ENCODE results near the gene TMPRSS13.

Gene TMPRSS13

DNA sequence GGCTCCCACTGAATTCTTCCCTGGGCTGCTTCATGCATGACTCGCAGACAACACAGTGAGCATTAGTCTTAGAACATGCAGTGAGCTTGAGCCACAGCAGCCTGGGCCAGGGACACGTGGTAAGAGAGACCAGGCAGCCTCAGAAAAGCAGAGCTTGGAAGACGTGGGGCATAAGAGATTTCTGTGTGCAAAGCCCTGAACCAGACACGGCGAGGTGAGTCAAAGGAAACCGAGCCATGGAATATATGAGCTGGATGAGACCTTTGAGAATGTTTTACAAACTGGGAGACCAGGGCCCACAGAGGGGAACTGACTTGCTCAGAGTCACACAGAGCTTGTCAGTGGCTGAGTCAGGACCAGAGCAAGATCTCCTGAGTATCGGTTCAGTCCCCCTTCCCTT is 44.2 kb downstream of the TMPRSS13 start:
- DNase-seq = no peak

DNA sequence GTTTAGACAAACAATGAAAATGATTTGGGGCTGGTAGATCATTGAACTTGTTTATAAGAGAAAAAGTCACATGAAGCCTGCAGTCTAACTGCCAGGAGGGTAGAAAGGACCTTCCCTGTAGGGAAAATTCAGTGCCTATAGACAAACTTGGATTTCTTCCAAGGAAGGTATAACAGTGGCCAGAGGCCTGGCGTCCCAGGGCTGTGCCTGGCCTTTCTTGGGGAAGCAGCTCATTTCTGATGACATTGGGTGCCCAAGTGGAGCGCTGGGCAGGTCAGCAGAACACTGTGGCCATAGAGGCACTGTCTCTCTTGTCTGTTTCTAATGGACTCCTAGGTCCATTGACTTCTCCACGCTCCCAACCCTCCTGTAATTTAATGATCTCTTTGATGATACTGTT is 46.1 kb downstream of the TMPRSS13 start:
- no peak for DNase-seq

DNA sequence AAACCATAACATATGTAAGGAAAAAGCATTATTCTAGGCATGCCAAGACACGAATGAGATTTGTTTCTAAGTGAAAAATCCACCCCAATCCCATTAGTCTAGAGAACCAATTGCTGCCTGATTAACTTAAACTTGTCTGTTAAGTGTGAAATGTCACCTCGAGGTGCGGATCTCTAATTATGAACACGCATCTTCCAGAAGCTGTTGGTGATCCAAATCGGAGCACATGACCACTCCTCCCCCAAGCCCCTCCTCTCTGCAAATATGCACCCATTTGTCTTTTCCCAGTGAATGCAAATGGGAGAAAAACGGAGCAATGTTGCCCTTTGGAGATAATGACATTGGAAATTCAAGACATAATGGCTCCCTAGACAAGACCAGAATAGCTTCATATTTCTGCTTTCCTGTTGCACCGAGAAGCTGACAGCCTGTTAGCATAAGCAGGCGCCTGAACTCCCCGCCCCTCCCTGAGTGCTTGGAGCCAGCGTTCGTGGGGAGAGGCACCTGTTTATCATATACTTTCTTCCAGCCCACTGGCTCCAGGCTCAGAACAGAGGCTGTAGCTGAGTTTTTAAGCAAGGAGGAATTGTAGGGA is 46.8 kb downstream of the TMPRSS13 start:
- no peak for DNase-seq

DNA sequence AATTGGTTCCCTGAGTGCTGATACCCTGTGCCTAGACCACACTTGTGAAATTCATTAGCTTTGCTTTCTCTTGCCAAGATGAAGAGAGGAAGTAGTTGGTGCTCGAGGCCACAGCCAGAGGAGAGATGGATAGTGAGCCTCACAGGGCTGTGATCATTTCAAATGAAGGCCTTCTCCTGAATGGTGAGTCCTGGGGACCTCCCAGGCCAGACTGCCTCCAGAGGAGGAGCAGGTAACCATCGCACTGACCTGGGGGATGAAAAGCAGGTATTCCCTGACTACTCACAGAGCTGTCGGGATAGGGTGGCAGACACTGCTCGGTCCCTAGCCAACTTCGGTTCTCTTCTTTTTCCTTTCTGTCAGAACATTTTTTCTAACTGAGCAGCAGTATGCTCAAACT is 48.0 kb downstream of the TMPRSS13 start:
- no peak for DNase-seq

DNA sequence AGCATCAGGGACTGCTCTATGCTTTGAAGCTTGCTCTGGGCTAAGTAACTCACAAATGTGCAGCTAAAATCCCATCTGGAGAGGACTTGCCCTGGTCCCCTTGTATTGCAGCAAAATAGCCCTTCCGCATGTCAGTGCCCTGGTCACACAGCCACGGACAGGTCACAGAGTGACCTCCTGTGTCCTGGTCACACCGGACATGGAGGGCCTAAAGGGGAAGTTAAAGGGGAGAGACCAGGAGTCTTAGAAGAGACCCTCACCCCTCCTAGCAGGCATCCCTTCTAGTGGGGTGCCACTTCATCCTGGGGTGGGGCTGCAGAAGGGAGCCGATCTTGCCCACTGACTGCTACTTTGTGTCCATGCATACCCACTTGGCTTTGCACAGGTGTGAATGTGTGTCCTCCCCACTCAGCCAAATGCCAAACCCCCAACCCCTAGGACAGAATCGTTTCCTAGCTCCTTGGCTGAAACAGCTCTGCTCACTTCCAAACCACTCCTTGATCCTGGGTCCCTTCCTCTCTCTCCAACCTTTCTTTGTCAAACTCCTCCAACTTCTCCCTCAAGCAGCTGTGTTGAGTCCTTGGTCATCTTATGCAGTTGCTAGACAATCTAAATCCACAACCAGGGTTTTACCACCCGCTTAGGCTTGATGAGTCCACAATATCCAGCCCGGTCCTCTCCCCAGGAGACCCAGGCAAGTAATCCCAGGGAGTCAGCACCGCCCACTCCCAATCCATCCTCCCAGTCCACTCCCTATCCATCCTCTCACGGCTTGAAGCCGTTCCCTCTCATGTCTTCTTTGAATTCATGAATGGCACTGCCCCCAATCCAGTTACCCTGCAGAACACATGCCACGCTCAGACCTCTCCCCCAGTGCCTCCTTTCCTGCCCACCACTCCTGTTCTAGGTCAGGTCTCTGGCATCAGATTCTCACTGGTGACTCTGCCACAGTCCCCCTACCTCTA is 49.4 kb downstream of the TMPRSS13 start:
- DNase-seq = no peak

DNA sequence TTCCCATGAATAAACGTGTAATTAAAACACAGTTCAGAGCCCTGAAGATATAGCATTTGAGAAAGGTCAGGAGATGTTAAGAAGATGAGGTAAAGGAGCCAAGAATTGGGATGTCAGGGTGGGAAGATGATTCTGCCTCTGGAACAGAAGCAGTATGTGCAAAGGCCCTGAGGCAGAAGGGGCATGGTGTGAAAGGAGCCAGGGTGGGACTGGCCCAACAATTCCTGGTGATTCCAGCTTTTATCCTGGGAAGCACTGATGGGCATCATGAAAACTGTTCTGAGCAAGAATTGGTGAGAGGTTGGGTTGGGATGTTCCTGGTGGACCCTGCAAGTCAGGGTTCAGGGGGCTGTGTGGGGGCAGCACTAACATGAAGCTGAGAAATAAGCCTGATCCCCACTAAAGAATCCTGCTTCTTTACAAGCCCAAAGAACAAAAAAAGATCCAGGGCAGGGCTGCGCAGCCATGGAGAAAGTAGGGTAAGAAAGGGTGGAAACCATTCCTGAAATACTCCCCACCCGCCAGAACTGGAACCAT is 50.2 kb downstream of the TMPRSS13 start:
- no peak for DNase-seq

DNA sequence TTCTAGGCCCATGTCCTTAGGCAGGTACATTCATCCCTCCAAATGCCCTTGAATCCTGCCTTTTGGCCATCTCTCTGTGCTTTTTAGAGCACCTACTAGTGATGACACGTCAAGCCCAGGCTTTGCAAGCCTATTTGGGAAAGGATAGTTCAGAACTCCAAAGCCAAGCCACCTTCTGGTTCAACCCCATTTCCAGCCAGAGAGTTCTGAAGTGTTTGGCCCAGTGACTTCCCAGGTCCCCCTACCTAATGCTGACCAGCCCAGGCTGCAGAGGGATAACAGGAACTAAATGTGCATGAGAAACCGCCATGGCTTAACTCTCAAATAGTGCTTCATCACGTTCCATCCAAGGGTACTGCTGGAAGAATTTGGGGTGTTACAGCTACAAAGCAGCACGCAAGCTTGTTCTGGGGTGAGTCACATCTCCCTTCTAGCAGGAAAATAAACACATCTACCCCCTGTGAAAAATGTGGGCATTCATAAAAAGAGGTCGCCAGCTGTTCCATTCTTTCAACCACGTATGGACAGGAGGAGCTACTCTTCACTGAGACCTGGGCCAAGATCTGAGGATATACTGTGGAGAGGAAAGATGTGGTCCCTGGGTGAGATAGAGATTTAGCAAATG is 50.8 kb downstream of the TMPRSS13 start:
- no peak for DNase-seq

DNA sequence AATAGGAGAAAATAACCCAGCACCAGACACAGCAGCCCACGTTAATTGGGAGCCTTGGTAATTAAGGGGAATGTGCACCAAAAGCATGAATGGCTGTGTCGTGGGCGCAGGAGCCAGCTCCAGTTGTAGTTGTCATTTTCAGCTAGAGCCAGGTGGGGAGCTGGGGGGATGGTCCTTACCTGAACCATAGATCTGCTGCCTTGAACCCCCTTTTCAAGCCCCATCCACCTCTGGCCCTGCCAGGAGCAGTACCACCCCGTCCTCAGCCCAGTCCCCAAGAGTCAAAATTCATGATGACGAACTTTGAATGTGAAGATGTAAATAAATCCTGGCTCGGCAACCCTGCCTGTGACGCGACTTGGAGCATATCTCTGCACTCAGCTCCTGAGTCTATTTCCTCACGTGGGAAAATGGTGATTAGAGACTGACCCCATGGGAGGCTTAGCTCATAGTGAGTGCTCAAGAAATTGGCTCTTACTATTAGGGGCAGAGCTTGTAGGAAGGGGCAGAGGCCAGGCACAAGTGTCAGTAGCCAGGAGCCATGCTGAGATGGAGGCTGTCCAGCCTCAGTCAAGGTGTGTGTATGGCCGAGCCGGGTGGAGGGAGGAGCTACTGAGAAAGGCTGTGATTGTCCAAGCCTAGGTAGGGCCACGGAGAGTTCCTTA is 52.0 kb downstream of the TMPRSS13 start:
- no peak for DNase-seq

DNA sequence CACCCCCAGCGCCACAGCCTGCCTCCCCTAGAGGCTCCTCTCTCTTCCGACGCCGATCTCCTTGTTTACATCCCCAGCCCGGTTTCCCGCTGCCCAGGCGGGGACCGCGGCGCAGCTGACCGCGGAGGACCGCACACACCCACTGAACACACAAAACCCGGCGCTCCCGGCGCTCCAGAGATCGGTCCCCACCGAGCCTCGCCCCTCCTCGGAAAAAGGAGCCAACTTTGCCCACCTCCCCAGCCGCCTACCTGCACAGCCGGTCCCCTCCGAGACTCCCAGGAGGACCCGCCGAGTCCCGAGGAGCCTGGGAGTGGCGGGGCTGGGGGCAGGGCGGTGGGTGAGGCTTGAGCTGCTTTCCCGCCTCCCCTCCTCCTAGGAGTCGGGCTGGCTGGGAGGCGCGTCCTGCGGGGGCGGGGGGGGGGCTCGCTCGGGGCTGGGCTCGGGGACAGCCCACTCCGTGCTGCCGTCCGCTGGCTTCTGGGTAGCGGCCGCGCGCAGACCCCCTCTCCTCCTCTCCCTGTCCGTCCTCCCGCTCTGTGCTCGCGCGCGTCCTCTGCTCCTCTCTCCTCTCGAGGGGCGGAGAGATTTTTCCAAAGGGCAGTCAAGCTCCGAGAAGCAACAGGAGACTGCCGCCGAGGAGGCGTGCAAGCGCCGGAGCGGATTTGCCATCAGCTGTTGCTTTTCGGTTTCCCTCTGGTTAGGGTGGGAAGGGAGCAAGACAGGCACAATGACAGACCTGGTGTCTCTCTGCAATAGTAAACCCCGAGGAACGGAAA is 52.7 kb downstream of the TMPRSS13 start, which contains the start of gene FXYD6:
Gene FXYD6 (minus strand): TSS at position 318 of the 779 bp plus-strand sequence. CDS start 33,882 bp downstream, outside the sequence.
- DNase-seq = no peak

DNA sequence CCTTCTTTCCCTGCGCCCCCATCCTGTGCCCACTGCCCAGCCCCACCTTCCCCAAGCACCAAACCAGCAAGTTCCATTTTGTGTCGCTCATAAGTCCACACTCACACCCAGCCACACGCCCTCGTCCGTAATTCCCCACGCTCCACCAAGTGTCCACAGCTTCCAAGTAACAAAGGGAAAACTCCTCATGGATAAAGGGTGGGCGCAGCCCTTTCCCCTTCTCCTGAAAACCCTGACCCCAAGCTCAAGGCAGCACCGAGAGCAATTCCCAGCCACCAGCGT is 53.2 kb downstream of the TMPRSS13 start:
- no peak for DNase-seq

DNA sequence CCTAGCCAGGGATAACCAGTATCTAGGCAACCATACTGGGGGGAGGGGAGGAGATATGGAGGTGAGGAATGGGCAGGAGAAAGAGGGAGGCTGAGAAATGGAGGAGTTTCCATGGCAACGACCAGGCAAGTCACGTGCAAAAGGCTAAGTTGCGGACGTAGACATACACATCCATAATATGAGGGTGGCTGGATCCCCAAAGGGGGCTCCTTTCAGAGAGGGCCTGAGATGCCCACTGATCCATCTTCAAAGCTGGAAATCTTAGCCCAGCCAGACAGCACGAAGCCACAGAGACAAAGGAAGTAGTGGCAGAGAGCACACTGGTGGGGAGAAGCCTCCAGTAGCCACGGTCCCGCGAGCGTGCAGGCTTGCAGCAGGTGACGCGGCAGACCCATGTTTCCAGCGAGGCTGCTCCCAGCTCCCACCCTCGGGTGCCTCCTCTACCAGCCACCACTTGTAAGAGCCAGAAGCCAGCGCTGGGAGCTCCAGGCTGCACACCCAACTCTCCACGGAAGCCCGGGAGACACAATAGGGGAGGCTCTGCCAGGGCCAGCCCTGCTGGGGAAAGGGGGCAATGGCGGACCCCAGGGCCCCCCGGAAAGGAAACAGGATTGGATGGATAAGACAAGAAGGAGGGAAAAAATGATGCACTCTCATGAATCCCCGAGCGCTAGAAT is 53.7 kb downstream of the TMPRSS13 start:
- no peak for DNase-seq

DNA sequence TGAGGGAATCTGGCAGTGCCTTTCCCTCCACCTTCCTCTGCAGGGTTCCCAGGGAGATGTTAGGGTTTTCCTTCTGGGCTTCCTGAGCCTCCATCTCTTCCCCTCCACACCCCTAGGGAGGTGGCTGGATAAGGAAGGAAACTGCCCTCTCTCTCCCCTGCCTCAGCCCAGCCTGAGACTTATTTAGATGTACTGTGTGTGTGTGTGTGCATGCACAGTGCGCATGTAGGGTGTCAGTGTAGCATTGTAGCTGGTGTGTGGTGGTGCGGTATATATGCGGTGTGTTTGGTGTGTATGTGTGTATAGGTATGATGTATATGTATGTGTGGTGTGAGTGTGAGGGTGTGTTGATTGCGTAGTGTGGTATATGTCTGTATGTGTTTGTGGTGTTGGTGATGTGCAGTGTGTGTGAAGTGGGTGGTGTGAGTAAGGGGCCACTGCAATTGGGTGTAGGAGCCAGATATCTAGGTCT is 54.3 kb downstream of the TMPRSS13 start:
- no peak for DNase-seq

DNA sequence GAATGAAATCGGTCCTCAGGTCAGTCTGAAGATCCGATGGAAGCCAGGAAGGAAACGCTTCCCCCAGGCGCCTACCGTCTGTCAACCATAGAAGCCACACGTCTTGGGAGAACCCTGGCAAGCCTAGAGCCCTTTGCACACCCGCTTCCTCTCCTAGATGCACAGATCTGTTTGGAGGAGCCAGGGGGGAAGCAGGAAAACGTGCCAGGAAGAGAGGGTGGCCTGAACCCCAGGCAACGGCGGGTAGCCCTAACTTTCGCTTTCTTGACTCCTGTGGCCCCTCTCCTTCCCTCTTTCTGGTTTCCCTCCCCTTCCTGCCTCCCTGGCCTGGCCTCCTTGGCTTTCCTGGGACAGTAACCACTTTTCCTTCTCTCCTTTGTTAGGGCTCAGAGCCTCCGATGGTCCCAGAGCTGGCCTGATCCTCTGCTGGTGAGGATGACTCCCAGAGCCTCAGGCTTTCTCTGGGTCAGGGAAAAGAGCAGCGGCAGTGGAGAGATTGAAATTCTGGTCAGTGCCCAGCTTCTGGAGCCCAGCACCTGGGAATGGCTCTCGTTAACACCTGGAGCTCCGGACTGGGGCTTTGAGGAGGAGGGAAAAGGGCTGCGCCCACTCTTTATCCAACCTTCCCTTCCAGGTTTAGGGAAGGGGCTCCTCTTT is 54.8 kb downstream of the TMPRSS13 start:
- DNase-seq = no peak

DNA sequence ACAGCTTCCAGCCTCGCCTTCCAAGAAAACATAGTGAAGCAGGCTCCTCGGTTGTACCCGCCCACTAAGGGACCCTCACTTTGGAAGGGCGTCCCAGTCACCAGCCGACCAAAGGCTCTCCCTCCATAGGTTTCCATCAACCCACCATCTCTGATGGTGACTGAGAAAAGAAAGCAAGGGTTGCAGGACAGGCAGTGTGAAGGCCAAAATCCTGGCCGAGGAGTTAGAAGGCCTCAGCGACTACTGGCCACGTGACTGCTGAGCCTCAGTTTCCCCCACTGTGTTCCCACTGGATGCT is 55.4 kb downstream of the TMPRSS13 start:
- no peak for DNase-seq

DNA sequence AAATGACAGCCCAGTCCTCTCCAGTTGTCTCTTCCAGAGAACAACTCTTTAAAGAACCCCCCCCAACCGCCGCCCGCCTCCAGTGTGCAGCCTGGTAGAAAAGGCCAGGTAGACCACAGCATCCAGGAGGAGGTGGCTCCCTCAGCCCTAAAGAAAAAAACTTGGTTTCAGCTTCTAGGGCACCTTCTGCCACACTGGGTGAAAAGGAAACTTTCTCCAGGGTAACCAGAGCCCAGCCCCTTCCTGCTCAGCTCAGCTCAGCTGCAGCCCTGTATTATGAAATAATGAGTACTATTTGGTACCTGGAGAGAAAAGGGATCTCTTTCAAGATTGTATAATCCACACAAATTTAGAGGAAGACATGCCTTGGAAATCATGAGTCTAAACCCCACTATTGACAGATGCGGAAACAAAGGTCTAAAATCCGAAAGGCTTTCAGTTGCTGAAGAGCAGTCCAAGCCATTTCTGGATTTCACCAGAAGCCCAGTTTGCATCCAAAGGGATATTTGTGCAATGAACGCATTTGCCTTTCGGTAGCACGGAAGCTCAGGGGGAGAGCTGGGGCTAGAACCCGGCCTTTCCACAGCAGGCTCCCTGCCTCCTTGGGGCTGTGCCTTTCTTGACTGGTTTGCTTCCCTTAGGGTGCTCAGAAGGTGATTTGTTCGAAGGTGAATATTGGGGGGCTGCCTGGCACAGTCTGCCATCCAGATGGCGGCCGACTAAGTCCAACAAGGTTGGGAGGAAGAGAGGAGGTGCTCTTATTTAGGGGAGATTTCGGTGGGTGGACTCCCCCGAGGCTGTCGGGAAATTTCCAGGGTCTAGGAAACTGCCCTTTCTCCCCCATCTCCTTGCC is 56.0 kb downstream of the TMPRSS13 start:
- no peak for DNase-seq

DNA sequence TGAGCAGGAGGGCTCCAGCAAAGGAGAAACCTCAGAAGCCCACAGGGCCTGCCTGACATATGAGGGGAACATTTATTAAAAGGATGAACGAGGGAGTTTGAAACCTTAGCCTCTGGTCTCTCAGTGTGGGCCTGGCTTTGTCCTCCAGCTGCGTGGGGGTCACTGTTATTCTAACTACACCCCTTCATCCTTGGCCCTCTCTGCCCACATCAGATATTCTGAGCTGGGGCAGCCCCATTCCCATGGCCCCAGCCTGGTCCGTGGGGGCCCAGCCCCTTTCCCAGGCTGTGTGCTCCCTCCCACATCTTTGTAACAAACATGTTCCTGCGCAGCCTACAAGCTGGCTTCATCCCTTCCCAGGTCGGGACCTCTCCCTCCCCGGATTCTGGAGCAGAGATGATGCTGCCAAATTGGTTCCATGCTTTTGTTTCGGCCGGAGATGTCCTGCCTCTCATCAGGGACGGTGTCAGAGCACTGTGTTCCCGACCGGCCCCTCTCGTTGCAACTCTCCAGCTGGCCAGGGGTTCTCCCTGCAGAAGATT is 56.7 kb downstream of the TMPRSS13 start:
- DNase-seq = no peak

DNA sequence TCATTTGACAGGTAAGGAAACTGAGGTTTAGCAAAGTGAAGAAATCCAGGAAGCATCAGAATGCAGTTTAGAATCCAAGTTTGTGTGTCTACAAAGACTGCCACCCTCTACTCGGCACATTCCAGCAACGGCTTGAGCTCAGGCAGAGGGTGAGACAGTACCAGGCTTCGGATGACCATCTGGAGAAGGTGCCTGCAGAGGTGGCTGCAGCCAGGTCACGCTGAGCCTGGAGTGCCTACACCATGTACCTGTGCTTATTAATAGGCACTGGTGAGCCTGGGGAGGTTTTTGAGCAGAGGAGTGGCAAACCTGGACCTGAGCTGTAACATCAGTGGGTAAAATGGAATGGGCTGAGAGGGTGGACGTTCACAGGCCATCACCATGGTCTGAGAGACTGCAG is 57.4 kb downstream of the TMPRSS13 start:
- DNase-seq = no peak

DNA sequence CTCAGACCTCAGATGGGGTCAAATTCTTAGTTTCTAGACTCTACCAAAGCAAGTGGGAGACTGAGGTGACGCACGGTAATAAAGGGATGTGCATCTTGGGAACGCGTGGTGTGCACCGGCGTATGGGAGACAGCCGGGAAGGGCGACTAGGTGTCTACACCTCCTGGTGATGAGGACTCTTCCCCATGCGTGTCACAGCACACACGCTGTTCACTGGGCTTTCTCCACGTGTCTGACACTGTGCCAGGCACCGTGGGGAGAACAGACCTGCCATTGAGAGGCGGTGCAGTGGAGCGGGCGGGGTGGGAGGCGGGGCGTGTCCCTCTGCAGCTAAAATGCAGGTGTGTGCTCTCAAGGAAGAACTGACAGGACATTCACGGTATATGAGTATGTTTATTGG is 58.0 kb downstream of the TMPRSS13 start:
- no peak for DNase-seq

DNA sequence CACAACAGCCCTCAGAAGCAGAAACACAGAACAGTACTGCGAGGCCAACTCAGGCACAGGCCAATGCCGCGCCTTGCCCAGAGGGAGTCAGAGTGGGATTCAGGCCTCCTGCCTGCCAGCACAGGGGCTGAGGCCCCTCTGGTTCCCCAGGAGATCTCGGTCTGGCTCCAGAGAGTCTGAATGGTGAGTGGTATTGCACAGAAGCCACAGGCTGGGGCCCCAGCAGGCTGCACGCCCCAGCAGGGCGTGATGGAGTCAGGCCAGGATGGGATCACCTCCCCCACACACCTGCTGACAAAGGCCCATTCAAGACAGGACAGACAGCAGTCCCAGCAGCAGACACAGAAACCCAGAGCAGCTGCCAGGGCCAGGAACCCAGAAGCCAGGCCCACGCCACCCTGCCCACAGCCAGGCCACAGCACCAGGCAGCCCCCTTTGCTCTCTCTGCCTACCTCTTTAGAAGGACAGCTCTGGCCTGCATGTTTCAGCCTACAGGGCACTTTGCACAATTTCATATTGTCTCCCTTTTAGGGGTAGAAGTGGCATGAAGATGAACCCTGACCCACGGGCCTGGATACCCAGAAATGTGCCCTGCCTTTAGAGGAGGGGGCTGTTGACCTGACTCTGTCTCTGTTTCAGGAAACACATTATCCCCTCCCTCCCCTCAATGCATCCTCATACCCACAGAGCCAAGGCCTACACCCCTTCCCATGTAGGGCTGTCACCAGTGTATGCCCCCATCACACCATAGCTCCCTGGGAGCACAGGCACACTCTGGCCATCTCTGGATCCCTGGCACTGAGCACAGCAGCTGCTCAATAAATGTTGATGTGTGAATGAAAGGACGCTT is 58.9 kb downstream of the TMPRSS13 start:
- no peak for DNase-seq
